GM12891 (cell line): ENCODE measurements around the gene CYGB.

Source experiments
- POLR2A ChIP-seq: IDR thresholded peaks from 2 replicates; pipeline ENCODE4 v1.6.1; 2011; ENCODE audit warnings: low read depth, low read length, control low read depth
- POLR2AphosphoS5 ChIP-seq: IDR thresholded peaks from 2 replicates; pipeline ENCODE4 v1.6.1; 2011; ENCODE audit warnings: low read depth, low read length, control low read depth
- SPI1 ChIP-seq: IDR thresholded peaks from 2 replicates; pipeline ENCODE4 v1.6.1; 2011; ENCODE audit warnings: low read depth, low read length, control low read depth

- TF ChIP-seq POLR2A, result no peak
- no peak for TF ChIP-seq SPI1
- TF ChIP-seq POLR2AphosphoS5, result no peak
These were observed 53.2 kb downstream of the CYGB start for GRCh38 chr17:76484228-76484725.
